DOHH2 (cell line): ENCODE results near the gene RNU6-1.

Experiments
- H3F3A ChIP-seq: fragments of 200-600 bp; sonication (generic), shearing (Covaris generic); 2 replicates; pipeline ENCODE4 v1.6.0; 2016; ENCODE audit warnings: antibody characterized with exemption, mild to moderate bottlenecking; ENCODE audit not compliant: control insufficient read depth, insufficient read depth
- H3K27ac ChIP-seq: fragments of 200-600 bp; sonication (generic); 2 replicates; pipeline ENCODE4 v1.5.1; 2014; ENCODE audit warnings: low read depth, mild to moderate bottlenecking, low read length, moderate library complexity
- H3K27me3 ChIP-seq: fragments of 200-600 bp; sonication (generic); 2 replicates; pipeline ENCODE4 v1.6.1; 2014; ENCODE audit warnings: mild to moderate bottlenecking, low read length, mixed read lengths; ENCODE audit not compliant: control insufficient read depth
- H3K36me3 ChIP-seq: fragments of 200-600 bp; sonication (generic); 2 replicates; pipeline ENCODE4 v1.6.1; 2014; ENCODE audit warnings: mild to moderate bottlenecking, low read length, moderate library complexity, mixed read lengths; ENCODE audit not compliant: control insufficient read depth
- H3K4me1 ChIP-seq: fragments of 200-600 bp; sonication (generic); 2 replicates; pipeline ENCODE4 v1.6.1; 2014; ENCODE audit warnings: mild to moderate bottlenecking, low read length, mixed read lengths; ENCODE audit not compliant: control insufficient read depth
- H3K4me2 ChIP-seq: fragments of 200-600 bp; sonication (generic); 2 replicates; pipeline ENCODE4 v1.6.0; 2014; ENCODE audit warnings: mild to moderate bottlenecking, low read length, moderate library complexity
- H3K4me3 ChIP-seq: fragments of 200-600 bp; sonication (generic); 2 replicates; pipeline ENCODE4 v1.5.1; 2014; ENCODE audit warnings: mild to moderate bottlenecking, low read length, mixed read lengths
- H3K79me2 ChIP-seq: fragments of 200-600 bp; sonication (generic); 2 replicates; pipeline ENCODE4 v1.6.1; 2014; ENCODE audit warnings: mild to moderate bottlenecking, low read length, mixed read lengths; ENCODE audit not compliant: control insufficient read depth
- H3K9me2 ChIP-seq: fragments of 200-600 bp; sonication (generic); replicated peaks from 2 replicates; pipeline ENCODE4 v1.6.1; 2014; ENCODE audit warnings: mild to moderate bottlenecking, low read length, mixed read lengths; ENCODE audit not compliant: control insufficient read depth
- H3K9me3 ChIP-seq: fragments of 200-600 bp; sonication (generic); 2 replicates; pipeline ENCODE4 v1.6.1; 2014; ENCODE audit warnings: antibody characterized with exemption, low read length, mixed read lengths; ENCODE audit not compliant: control insufficient read depth, insufficient read depth
- H4K20me1 ChIP-seq: fragments of 200-600 bp; sonication (generic); 2 replicates; pipeline ENCODE4 v1.6.0; 2014; ENCODE audit warnings: low read depth, mild to moderate bottlenecking, antibody characterized with exemption, low read length, moderate library complexity; ENCODE audit not compliant: control insufficient read depth, insufficient read depth
- EZH2phosphoT487 ChIP-seq: fragments of 200-600 bp; sonication (generic); IDR thresholded peaks from 2 replicates; pipeline ENCODE4 v1.6.1; 2017; ENCODE audit warnings: borderline replicate concordance, mild to moderate bottlenecking, antibody characterized with exemption, low read length, moderate library complexity, mixed read lengths
- TF ChIP-seq, protein P1 (sequence below): fragments of 200-600 bp; sonication (generic); IDR thresholded peaks from one replicate; pipeline ENCODE4 v1.5.1; 2014; ENCODE audit warnings: antibody characterized with exemption, mild to moderate bottlenecking, low read depth, low read length; ENCODE audit not compliant: poor library complexity, severe bottlenecking

RNU6-1 gene

DNA sequence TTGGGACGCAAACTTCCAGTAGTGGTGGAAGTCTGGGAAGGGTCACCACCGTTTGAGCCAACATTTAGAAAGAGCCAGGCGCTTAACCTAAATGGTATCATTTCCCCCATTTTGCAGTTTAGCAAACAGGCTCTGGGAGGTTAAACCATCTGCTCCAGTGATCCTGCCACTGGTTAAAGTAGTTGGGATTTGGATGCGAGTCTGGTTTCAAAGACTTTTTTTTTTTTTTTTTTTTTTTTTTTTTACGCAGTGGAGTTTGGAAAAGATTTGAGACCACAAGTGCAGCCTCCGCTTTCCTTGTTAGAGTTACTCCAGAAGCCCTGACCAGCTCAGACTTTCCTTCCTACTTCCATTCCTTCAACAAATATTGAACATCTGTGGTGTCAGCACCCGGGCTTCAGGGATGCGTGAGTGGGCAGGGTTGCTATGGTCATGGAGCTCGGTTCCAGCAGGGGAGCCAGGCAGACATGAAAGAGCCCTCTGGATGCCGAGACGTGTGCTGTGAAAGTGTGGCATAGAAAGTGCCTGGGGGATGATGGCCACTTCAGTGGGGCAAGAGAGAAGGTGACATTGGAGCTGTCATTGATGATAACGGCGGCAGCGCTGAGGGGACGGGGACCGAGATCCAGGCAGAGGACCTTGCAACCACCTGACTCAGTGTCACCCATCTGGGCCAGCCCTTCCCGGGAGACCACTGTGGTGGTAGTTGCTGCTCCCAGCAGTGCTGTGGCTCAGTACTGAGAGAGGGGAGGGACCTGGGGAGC lies 1.1 kb upstream of the RNU6-1 start:
- H3K4me3 ChIP-seq = peak overlapping the region; percentile 95
- H3K79me2 ChIP-seq = no peaks in the 10 kb centered on the region
- peaks cover 38% of the 10 kb centered on the region for H3K4me1 ChIP-seq
- H3F3A ChIP-seq = peaks cover 11% of the 10 kb centered on the region; the same call in 1 of the 2 replicates
- TF ChIP-seq, protein P1, sequence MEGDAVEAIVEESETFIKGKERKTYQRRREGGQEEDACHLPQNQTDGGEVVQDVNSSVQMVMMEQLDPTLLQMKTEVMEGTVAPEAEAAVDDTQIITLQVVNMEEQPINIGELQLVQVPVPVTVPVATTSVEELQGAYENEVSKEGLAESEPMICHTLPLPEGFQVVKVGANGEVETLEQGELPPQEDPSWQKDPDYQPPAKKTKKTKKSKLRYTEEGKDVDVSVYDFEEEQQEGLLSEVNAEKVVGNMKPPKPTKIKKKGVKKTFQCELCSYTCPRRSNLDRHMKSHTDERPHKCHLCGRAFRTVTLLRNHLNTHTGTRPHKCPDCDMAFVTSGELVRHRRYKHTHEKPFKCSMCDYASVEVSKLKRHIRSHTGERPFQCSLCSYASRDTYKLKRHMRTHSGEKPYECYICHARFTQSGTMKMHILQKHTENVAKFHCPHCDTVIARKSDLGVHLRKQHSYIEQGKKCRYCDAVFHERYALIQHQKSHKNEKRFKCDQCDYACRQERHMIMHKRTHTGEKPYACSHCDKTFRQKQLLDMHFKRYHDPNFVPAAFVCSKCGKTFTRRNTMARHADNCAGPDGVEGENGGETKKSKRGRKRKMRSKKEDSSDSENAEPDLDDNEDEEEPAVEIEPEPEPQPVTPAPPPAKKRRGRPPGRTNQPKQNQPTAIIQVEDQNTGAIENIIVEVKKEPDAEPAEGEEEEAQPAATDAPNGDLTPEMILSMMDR = no peak
- no peak for TF ChIP-seq EZH2phosphoT487
- H3K27me3 ChIP-seq = peaks cover 3% of the 10 kb centered on the region
- peak overlapping the region; percentile 92 for H3K4me2 ChIP-seq
- H4K20me1 ChIP-seq = no peaks in the 10 kb centered on the region
- no peaks in the 10 kb centered on the region for H3K9me2 ChIP-seq
- peaks cover 2% of the 10 kb centered on the region; the same call in 1 of the 2 replicates for H3K36me3 ChIP-seq
- H3K9me3 ChIP-seq = no peaks in the 10 kb centered on the region
- peak overlapping the region; percentile 81 for H3K27ac ChIP-seq

DNA sequence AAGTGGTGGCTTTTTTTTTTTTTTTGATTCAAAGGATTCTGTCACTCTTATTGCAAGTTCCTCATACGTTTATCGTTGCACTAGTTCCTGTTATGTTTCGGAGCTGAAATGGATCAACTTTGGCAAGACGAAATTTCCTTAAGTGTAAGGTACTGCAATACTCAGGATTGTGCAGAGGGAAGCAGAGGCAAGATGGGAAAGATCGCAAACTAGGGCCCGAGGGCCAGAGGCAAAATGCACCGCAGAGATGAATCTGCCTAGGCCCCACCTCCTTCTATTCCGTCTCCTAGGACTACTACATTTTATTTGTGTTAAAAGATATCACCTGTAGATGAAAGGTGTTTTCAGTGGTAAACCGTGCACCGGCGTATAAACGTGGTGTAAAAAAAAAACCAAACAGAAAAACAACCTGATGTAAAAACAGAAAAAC lies 331 bp downstream of the RNU6-1 start:
- peaks cover 52% of the 10 kb centered on the region for H3K4me1 ChIP-seq
- no peaks in the 10 kb centered on the region for H3K79me2 ChIP-seq
- peak overlapping the region; percentile 95 for H3K4me3 ChIP-seq
- peak overlapping the region; percentile 92 for H3K4me2 ChIP-seq
- no peaks in the 10 kb centered on the region for H4K20me1 ChIP-seq
- H3K27me3 ChIP-seq = peaks cover 17% of the 10 kb centered on the region
- peaks cover 2% of the 10 kb centered on the region; the same call in 1 of the 2 replicates for H3K36me3 ChIP-seq
- no peaks in the 10 kb centered on the region for H3K9me2 ChIP-seq
- H3K9me3 ChIP-seq = no peaks in the 10 kb centered on the region
- no peak for TF ChIP-seq EZH2phosphoT487
- TF ChIP-seq, protein P1 = no peak
- peak overlapping the region; percentile 81 for H3K27ac ChIP-seq
- peaks cover 11% of the 10 kb centered on the region; the same call in 1 of the 2 replicates for H3F3A ChIP-seq

DNA sequence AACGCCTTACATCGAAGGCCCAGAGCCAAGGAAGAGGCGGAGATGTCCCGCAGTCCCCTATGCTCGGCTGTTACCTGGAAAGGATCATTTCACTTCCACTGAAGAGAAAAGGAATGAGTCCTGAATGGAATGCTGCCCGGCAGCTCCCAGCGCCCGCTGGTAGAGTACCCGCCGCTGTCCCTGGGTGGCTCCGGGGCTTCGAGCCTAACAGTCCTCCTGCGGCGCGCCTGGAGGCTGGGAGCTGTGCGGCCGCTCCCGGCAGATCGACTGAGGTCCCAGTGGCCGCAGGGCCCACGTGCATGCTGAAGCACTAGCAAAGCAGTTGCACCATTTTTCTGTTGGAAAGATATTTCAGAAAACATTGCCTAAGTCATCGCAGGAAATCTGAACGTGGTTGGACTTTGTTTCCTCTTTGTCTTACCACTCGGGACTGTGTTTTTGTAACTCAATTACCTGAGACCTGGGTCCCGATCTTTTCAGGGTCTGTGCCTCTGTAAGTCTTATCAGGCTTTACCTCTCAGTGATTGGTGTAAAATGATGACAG lies 984 bp downstream of the RNU6-1 start:
- peak overlapping the region; percentile 81 for H3K27ac ChIP-seq
- no peaks in the 10 kb centered on the region for H3K9me3 ChIP-seq
- H3K79me2 ChIP-seq = no peaks in the 10 kb centered on the region
- H3K4me3 ChIP-seq = peak overlapping the region; percentile 95
- H3K4me1 ChIP-seq = peaks cover 57% of the 10 kb centered on the region
- H3K36me3 ChIP-seq = peaks cover 2% of the 10 kb centered on the region; the same call in 1 of the 2 replicates
- H3K27me3 ChIP-seq = peaks cover 21% of the 10 kb centered on the region
- peak overlapping the region; percentile 92 for H3K4me2 ChIP-seq
- no peaks in the 10 kb centered on the region for H4K20me1 ChIP-seq
- TF ChIP-seq EZH2phosphoT487 = no peak
- TF ChIP-seq, protein P1 = no peak
- no peaks in the 10 kb centered on the region for H3K9me2 ChIP-seq
- peaks cover 11% of the 10 kb centered on the region; the same call in 1 of the 2 replicates for H3F3A ChIP-seq
